Measurements from ENCODE around the gene CKAP2L.

GRCh38 chr2:112713926-112714325, 50.5 kb downstream of the CKAP2L start:
- TF ChIP-seq, protein P1, sequence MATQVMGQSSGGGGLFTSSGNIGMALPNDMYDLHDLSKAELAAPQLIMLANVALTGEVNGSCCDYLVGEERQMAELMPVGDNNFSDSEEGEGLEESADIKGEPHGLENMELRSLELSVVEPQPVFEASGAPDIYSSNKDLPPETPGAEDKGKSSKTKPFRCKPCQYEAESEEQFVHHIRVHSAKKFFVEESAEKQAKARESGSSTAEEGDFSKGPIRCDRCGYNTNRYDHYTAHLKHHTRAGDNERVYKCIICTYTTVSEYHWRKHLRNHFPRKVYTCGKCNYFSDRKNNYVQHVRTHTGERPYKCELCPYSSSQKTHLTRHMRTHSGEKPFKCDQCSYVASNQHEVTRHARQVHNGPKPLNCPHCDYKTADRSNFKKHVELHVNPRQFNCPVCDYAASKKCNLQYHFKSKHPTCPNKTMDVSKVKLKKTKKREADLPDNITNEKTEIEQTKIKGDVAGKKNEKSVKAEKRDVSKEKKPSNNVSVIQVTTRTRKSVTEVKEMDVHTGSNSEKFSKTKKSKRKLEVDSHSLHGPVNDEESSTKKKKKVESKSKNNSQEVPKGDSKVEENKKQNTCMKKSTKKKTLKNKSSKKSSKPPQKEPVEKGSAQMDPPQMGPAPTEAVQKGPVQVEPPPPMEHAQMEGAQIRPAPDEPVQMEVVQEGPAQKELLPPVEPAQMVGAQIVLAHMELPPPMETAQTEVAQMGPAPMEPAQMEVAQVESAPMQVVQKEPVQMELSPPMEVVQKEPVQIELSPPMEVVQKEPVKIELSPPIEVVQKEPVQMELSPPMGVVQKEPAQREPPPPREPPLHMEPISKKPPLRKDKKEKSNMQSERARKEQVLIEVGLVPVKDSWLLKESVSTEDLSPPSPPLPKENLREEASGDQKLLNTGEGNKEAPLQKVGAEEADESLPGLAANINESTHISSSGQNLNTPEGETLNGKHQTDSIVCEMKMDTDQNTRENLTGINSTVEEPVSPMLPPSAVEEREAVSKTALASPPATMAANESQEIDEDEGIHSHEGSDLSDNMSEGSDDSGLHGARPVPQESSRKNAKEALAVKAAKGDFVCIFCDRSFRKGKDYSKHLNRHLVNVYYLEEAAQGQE (IDR thresholded peaks at IDR 0.05; ENCODE audit: low read depth), result no peak
- TF ChIP-seq ZBTB7A (IDR thresholded peaks at IDR 0.05; ENCODE audit: low read depth), result no peak
- no peak for TF ChIP-seq RAD21 (IDR thresholded peaks at IDR 0.05; ENCODE audit: low read depth)
